GM21515 (cell line): Measurements from ENCODE around the gene ALOX12B.
"Not testable (repeated sequence)": the region's sequence is repeated elsewhere in the genome, so short reads cannot be mapped to it uniquely, and the experiment has no call there.

Experiments used
- ATAC-seq: cut with Tn5 transposase; IDR thresholded peaks from one replicate; pipeline ENCODE4 v1.9.1; 2021; ENCODE audit not compliant: unreplicated experiment

Gene ALOX12B

DNA sequence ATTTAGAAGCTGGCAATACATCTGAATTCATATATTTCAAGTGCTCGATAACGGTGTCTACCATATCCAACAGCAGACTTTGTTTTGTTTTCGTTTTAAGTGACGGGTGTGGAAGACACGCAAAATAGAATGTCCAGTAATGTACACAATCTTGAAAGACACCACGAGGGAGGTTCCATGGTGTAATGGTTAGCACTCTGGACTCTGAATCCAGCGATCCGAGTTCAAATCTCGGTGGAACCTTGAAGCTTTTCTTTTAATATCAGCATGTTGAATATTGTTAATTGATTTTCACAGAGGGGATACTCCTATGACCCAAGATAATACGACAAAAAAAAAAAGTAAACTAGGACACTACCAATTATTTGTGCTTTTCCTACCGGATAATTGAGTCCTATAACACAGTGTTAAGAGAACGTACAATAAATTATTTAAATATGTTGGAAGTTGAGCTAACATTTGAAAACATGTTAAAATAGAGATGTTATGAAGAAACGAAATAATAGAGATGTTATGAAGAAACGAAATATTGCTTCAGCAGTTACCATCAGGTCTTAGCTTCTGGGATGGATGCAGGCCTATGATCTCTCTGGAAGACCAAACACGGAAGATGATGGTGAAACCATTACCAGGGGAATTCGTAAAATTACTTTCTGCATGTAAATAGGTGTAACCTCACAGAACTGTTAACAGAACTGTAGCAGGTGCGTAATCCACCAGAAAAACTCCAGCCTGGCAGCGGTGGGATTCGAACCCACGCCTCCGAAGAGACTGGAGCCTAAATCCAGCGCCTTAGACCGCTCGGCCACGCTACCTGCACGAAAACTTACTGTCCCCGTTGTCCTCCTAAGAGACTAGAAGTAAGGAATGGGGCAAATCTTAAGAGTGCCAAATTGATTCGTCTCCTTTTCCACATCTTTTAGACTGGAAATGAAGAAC, 32.3 kb upstream of the ALOX12B start:
- peak; percentile 36 for ATAC-seq

DNA sequence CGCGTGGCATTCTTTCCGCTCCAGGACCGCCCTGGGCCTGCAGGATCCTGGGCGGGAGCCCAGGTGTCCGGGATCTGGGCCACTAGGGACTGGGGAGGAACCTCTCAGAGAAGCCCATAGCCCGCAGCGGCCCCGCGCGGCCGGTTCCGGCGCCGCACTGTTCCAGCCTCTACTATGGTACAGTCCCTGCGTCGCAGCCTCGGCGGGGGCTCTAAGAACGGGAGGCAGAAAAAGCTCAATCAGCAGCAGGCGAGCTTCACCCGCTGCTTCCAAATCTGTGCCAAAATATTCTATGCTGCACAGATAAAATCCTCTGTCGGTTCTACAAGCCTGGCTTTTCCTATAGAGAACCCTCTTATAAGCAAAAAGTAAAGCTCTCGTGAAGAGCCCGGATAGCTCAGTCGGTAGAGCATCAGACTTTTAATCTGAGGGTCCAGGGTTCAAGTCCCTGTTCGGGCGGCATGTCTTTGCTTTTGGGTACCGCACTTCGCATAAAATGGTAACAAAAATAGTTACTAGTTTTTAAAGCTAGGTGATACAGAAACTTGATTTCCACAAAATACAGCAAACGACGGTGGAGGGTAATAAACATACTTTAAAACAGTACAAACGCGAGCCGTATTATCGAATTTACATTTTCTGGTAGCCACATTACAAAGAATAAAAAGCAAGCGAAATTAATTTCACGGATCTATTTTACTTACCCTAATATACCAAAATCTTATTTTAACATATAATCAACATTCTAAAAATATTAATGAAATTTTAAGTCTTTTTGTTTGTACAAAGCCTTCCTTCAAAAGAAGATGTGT, 31.5 kb upstream of the ALOX12B start:
- ATAC-seq = peak; percentile 34

DNA sequence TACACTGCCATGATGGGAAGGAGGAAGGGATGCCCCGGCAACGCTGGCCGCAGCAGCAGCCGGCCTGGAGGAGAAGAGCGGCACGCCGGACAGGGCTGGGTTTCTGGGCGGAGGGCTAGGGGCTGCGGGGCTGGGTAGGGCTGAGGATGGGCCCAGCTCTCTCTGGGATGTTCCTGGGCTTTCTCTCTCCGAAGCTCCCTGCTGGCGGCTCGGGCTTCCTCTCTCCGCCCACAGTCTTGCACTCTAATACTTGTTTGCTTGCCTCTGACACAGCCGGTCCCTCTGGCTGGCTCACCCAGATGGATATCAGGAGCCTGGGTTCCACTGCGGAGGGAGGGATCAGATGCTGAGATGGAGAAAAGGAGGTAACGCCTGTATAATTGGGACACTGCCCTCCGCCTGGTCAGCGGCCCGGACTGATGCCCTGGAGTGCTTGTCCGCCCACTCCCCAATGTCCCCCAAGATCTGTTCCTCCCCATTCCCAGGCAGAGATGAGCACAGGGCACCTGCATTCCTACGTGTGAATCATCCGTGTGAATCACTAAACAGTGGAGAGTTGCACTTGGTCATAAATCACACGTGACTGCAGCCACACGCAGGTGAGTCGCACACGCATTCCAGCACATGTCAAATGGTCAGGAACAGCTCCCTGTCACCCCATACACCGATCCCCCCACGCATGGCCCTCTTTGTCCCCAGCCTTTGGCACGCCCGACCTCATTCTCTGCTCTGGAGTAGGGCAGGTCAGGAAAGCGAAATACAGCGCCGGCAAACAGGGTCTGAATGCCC, 30.7 kb upstream of the ALOX12B start, which contains the start of gene ALOXE3:
ALOXE3 (minus strand) TSS at position 535 of the 789 bp plus-strand sequence; CDS start at position 11, 524 bp downstream.
- ATAC-seq = no peak

DNA sequence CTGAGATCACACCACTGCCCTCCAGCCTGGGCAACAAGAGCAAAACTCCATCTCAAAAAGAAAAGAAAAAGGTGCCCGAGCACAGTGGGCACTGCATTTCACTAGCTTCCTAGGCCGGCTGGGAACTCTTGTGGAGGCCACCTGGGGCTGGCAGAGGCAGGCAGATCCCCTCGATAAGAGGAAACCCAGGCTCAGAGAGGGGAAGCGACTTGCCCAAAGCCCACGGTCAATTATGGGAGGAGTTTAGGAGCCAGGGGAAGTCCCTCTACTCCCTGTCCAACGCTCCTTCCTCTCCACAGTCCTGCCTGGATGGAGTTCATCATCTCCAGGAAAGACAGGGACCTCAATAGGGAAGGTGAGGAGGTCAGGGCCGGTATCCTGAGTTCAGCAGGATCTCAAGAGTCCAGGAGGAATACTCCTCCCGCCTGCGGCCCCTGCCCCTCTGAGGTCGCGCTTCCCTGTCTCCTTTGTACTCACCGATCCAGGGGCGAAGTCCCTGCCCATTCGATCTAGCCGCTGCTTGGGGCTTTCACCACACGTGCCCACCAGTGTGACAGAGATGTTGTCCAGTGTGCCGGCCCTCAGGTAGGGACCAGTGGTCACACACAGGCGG, 30.0 kb upstream of the ALOX12B start:
- ATAC-seq = no peak

DNA sequence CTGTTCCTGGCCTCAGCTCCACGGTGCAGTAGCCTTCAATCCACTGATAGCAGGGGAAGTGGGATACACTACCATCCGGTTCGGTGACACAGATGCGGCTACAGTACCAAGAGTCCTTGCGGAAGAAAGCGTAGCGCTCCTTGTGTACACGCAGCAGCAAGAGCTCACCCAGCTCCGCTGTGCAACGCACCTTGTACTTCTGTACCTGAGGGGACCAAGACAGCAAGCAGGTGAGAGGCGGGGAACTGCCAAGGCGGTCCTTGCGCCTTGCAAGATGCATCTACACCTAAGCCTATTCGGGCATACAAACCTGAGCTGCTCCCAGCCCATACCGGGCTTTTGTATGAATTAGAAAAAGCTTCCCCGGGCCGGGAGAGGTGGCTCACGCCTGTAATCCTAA, 29.3 kb upstream of the ALOX12B start:
- ATAC-seq = no peak

DNA sequence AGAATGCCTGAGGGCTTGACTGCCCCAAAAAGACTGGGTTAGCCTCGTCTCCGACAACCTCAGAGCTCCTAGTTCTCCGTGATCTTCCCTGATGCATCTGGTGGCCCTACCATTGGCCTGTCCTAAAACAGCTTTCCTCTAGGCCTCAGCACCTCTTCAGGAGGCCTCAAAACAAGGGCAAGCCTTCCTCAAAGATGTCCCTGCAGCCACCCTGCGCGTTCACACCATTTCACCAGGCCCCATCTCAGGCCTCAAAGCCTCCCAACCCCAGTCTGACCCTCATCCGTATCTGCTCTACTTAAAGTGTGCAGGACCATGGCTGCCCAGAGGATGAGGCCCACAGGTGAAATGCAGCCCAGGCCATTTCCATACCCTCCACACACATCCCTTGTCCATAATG, 23.4 kb upstream of the ALOX12B start:
- ATAC-seq = no peak

DNA sequence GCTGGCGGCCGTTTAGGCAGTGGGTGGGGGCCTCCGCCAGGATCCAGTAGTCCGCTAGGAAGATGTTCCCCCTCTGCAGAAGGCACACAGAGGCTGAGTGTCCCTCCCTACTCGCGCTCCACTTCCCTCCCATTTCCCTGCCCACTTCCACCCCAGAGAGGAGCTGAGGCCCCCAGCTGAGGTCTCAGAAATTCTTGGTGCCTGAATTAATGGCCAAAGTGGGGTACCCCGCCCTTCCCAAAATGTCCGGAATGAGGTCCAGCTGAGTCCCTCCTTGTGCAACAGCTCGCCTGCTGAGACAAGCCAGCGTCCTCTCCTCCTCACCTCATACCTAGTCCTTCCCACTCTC, 22.9 kb upstream of the ALOX12B start:
- ATAC-seq = no peak

DNA sequence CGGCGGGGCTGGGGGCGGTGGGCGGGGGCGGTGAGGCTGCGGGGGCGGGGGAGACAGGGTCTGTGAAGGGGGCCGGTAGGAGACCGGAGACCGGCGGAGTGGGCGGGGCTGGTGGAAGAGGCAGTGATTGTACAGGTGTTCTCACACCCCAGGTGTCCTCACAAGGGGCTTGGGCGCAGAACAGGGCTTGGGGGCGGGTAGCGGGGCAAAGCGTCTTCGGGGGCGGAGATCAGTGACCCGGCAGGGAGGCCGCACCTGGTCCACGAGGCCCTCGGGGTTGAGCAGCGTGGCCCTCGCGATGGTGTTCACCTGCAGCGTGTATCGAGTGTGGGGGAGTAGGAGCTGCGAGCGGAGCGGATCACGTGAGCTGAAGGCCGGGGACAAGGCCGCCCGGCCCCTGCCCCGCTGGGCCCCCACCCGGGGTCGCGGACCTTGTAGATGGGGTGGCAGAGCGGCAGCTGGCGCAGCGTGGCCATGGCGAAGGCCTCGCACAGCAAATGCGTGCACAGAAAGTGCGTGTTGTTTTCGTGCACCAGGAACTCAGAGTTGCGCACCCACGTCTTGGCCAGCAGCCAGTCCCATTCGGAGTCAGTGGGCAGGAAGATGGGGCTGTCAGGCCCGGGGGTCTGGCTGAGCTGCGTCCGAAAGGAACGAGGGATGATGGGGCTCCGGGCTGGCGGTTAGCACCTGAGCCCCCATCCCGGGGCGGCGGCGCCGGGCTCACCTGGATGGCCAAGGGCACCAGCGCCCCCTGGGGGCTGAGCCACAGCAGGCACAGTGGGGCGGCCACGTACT, 22.3 kb upstream of the ALOX12B start:
- peak; percentile 69 for ATAC-seq

DNA sequence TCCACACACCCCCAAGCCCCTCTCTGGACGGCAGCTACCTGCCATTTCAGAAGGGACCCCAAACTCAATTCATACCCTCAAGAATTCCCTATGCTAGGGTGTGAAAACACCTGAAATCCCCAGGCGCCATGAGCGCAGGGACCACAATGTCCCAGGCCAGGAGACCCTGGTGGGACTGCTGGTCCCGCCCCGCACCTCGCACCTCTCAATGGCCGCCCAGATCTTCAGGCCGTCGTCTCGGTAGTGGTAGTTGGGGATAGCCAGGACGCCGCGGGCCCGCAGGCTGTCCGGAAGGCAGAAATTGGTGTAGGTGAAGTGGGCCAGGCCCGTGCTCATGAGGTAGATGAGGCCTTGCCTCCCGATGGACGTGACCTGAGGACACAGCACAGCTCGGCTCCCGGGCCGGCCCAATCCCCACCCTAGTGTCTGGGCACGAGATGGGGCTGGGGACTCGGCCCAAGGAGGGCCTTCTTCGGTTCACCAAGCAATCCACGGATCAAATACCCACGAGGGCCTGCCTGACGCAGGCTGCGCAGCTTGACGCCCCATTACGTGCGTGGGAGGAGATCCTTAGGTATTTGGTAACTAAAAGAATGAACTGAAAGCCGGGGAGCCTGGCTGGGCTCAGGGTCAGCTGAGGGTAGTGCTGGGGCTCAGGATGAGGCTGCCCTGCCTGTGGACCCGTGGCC, 21.6 kb upstream of the ALOX12B start:
- ATAC-seq = no peak

DNA sequence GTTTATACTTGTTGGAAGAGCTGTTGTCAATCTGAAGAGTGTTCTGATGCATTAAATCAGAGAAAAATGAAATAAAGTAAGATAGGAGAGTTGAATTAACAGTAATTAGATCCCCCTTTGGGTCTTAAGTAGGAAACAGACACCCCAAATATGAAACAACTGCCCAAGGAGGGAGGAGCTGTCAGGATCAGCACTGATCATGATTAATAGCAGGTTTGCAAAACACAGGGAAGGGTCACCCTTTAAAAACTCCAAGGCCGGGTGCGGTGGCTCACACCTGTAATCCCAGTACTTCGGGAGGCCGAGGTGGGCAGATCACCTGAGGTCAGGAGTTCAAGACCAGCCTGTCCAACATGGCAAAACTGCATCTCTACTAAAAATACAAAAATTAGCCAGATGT, 19.5 kb upstream of the ALOX12B start:
- not testable (repeated sequence) for ATAC-seq

DNA sequence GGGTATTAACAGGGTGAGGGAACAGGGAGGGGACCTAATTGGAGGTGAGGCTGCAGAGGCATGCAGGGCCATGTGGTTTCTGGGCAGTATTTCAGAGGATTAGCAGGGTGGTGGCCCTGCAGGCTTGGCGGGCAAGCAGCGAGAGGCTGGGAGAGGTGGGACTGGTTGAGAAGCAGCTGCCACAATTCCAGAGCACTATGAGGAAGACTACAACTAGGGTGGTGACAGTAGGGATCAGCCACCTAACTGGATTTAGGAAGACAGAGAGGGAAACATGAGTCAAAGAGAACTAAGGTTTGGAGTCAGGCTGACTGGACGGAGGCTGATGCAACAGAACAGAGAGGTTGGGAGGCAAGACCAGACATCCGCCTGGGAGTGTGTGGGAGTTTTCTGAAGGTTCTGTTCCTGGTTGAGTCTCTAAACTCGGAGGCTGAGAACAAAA, 18.5 kb upstream of the ALOX12B start:
- no peak for ATAC-seq

DNA sequence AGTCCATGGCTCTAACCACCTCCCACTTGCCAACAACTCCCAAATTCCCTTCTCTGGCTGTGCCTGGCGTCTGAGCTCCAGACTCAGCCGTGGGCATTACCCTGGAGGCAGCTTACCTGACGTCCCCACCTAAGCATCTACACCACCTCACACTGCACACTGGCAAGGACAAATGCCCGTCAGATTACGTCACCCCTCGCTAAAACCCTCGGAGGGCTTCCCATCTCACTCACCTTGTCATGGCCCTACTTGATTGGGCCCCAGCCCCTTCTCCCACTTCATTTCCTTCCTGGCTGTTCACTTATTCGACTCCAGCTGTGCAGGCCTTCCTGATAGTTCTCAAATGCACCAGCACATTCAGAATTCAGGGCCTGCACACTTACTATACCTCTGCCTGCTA, 17.4 kb upstream of the ALOX12B start:
- ATAC-seq = no peak

DNA sequence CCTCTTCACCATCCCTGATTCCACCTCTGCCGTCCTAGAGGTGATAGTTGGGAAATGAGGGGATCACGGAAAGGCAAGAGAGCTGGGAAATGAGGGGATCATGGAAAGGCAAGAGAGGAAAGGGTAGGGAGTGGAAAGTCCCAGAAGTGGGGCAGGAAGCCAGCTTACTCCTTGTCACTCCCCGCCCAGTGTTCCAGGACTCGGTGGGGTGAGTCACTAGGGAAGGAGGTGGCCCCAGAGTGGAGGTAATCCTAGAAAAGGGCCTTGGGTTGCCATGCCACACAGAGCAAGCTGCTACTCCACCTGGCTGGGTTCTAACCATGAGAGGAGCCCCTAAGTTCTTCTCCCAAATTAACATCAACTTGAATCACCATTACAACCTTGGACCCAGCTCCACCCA, 16.0 kb upstream of the ALOX12B start:
- no peak for ATAC-seq

DNA sequence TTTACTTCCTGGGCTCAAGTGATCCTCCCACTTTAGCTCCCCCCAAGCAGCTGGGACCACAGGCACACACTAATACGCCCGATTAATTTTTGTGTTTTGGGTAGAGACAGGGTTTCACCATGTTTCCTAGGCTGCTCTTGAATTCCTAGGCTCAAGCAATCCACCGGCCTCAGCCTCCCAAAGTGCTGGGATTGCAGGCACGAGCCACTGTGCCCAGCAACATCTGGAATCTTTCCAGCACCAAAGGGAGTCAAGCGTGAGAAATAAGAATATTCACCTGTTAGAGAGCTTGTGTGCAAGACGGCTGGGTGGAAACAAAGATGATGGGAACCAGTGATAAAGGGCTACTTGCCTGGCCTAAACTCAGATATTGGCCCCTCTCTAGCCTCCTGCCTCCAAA, 14.2 kb upstream of the ALOX12B start:
- ATAC-seq = no peak

DNA sequence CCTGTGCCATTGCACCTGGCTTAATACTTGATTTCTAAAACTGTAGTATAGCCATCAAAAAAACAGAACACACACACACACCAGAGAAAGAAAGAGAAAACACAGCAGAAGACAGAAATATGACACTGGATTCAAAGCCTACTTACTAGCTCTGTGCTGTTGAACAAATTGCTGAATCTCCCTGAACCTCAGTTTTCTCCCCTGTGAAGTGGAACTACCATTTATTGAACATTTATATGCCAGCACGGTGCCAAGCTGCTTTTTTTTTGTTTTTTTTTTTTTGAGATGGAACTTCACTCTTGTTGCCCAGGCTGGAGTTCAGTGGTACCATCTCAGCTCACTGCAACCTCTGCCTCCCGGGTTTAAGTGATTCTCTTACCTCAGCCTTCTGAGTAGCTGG, 13.2 kb upstream of the ALOX12B start:
- ATAC-seq = no peak

DNA sequence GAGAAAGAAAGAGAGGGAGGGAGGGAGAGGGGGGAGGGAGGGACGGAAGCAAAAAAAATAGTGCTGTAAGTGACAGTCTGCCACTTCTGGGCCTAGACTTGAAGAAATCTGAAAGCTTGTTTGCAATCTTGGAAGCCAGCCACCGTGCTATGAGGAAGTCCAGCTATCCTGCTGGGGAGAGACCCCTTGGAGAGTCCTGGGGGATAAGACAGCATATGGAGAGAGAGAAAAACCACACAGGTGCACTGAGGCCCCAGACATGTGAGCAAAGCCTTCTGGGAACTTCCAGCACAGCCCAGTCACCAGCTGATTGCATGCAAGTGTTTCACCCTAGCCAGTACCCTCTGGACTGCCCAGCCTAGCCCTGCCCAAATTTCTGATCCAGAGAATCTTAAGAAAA, 12.6 kb upstream of the ALOX12B start:
- no peak for ATAC-seq

DNA sequence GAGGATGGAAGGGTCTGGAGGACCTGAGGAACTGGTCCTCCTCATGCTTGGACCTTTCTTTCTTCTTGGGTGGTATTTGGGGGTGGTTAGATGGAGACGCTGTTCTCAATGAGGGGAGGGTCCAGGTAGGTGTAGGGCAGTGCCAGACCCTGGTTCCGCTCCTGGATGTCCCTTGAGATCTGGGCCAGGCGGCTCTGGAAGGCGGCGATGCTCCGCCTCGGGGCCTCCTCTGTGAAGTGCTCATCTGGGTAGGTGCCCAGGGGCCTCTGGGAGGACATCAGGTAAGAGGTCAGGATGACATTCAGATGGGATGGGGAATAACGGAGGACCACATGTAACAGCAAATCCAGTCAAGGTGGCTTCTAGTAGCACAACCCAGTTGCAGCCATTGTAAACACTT, 9.0 kb upstream of the ALOX12B start:
- no peak for ATAC-seq

DNA sequence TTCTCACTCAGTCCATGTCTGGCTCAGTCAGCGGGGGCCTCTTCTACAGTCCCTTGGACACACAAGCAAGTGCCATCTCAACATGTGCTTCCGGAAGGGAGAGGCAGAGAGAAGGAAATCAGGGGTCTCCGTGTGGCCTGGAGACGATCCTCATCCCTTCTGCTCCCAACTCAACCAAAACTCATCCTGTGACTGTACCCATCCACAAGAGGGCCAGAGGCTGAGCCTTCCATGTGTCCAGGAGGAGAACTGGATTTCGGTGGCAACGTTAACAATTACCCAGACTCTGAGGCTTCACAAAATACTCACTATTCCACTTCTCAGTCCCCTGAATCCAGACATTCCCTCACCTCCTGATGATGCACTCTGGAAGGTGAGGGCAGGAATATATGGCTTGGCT, 7.8 kb upstream of the ALOX12B start:
- ATAC-seq = no peak

DNA sequence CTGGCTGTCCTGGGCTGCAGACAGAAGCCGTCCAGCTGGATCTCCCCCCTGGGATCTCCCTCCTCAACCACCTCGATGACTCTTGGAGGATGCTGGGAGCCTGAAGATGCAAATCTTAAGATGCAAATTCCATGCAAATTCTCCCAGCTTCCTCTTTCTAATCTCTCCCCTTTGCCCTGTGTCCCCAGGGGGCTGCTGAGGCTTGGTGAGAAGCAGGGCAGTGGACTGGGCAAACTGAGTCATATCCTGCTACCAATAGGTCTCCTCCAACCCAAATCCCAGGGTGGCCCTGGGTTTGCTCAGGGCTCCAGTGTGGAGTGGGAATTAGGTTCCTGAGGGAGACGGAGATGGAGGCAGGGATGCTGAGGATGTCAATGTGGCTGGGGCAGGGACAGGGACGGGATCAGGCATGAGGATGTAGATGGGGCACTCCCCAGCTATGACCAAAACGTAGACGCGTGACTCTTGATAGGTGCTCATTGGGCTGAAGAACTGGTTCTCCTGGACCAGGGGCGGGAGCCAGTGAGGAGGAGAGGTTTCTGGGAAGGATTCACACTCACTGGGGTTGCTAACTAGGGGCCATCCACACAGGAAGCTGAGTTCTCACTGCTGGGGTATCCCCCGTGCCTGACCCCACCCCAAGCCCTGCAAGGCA, 3.6 kb upstream of the ALOX12B start:
- ATAC-seq = no peak
